EH (cell line): ENCODE results near the gene FGF7.
"Not testable (repeated sequence)": the region's sequence is repeated elsewhere in the genome, so short reads cannot be mapped to it uniquely, and the experiment has no call there.

ENCODE experiments used
- DNase-seq: peaks from one replicate; pipeline ENCODE4 v3.0.0-alpha.2; 2015; ENCODE audit warnings: low read depth

Gene FGF7, protein sequence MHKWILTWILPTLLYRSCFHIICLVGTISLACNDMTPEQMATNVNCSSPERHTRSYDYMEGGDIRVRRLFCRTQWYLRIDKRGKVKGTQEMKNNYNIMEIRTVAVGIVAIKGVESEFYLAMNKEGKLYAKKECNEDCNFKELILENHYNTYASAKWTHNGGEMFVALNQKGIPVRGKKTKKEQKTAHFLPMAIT

DNA sequence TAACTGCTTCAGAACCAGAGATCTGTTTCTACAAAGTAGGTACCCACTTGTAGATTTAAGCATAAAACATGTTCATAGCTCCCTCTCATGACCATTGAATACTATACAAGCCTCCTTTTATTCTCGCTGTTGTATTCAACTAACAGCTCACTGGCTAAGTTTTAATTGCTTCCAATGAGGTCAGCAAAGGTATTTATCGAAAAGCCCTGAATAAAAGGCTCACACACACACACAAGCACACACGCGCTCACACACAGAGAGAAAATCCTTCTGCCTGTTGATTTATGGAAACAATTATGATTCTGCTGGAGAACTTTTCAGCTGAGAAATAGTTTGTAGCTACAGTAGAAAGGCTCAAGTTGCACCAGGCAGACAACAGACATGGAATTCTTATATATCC lies at the start of gene FGF7:
TSS of gene FGF7 (plus strand) at position 222 of the 400 bp plus-strand sequence. CDS start 1,056 bp downstream, outside the sequence.
- peak; percentile 56 for DNase-seq

DNA sequence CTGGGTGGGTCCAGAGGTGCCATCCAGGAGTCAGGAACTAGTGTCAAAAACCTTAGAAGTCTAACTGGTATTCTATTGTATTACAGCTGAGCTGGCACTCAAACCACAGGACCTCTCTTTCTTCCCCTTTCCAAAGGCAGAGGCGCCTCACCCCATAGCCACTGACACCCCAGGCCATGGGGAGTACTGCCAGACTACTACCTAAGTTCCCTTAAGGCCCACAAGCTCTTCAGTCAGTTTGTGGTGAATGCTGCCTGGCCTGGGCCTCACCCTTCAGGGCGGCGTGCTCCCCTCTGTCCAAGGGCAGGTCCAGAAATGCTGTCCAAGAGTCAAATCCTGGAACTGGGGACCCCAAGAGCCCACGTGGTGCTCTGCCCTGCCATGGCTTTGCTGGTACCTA lies 43.0 kb upstream of the FGF7 start:
- no peak for DNase-seq

DNA sequence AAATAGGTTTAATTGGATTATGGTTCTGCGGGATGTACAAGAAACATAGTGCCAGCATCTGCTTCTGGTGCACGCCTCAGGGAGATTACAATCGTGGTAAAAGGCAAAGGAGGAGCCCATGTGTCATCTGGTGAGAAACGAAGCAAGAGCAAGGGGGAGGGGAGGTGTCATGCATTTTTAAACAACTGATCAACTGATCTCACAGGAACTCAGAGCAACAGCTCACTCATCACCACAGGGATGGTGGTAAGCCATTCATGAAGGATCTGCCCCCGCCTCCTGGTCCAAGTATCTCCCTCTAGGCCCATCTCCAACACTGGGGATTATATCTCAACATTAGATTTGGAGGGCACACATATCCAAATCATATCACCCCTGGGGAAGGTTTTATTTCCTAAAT lies 42.1 kb upstream of the FGF7 start:
- peak; percentile 12 for DNase-seq

DNA sequence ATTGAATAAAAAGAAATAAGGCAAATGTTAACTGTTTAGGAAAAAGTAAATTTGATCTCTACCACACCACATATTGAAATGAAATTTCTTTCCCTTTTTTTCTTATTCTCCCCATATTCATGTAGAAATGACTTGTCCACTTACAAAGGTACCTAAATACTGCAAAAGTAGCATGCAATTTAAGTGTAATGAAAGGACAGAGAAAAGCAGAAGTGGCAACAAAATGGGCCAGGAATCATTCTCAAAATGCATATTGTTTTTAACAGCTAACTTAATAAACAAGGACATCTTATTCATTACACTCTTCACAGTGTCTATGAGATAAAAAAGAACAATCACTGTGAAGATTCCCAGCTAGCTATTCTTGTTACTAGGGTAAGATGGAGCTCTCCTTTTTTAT lies 40.6 kb upstream of the FGF7 start:
- no peak for DNase-seq

DNA sequence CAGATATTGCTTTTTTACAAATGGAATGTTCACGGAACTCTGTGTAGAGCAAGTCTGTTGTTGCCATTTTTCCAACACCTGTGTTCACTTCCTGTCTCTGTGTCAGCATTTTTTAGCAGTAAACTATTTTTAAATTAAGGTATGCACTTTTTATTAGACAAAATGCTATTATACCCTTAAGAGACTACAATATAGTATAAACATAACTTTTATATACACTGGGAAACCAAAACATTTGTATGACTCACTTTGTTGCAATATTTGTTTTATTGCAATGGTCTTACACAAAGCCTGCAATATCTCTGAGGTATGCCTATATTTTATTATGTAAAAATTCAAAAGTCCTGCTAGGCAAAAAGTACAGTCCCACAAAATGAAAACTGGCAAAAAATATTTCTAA lies 39.8 kb upstream of the FGF7 start:
- peak; percentile 49 for DNase-seq

DNA sequence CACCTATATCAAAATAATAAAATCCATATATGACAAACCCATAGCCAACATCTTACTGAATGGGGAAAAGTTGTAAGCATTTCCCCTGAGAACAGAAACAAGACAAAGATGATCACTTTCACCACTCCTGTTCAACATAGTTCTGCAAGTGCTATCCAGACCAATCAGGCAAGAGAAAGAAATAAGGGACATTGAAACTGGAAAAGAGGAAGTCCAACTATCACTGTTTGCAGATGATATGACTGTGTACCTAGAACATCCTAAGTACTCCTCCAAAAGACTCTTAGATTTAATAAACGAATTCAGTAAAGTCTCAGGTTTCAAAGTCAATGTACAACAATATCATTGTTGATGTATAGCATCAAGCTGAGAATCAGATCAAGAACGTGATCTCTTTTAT lies 35.6 kb upstream of the FGF7 start:
- no peak for DNase-seq

DNA sequence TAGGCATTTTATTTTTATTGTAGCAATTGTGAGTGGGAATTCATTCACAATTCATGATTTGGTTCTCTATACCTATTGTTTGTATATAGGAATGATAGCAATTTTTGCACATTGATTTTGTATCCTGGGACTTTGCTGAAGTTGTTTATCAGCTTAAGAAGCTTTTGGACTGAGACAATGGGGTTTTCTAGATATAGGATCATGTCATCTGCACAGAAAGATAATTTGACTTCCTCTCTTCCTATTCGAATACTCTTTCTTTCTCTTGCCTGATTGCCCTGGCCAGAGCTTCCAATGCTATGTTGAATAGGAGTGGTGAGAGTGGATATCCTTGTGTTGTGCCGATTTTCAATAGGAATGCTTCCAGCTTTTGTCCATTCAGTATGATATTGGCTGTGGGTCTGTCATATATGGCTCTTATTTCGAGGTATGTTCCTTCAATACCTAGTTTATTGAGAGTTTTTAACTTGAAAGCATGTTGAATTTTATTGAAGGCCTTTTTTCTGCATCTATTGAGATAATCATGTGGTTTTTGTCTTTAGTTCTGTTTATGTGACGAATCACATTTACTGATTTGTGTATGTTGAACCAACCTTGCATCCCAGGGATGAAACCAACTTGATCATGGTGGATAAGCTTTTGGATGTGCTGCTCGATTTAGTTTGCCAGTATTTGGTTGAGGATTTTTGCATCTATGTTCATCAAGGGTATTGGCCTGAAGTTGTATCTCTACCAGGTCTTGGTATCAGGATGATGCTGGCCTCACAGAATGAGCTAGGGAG lies 20.3 kb upstream of the FGF7 start:
- DNase-seq: not testable (repeated sequence)

DNA sequence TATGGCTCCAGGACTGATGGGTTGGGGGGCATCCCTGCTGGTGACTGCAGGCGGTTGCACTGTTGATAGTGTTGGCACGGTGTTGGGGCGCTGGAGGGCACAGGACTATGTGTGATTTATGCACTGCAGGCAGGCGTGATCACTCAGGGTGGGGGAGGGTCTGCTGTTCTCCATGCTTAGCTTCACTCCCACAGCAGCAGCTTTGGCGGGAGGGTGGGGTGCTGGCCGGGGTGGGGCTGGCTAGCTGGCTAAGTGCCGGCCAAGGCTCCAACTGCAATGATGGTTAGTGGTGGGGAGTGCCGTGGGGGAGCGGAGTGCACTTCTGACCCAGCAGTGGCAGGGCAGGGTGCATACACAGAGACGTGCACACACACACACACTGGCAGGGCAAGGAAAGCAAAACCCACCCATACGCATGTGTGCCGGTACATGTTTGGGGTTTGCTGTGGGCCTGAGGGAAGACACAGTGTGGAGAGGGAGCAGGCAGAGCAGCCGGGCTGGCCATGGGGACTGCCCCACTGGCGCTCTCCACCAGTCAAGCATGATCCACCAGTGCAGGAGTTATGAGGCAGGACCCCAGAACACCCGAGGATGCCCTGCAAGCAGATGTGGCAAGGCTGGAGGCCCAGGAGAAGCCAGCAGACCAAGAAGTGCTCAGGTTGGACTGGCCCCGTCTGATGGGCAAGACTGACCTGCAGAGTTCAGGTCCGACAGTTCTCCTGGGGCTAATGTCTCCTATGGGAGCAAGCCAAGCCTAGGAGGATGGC lies 16.5 kb upstream of the FGF7 start:
- no peak for DNase-seq

DNA sequence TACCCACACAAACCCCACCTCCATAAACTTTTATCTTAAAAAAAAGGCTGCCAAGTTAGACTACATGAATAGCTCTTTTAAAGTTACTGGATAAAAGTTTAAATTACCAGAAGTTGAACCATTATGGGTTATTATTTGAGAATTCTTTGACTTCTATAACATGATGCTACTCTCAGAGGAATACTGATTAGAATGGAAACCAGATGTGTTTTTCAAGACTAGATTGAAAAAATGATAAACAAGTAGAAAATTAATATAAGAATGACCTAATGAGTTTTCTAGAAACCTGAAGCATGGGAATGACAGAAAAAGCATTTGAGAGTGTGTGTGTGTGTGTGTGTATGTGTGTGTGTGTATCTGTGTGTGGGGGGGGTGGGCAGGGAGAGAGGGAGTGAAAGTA lies 12.4 kb upstream of the FGF7 start:
- DNase-seq: no peak

DNA sequence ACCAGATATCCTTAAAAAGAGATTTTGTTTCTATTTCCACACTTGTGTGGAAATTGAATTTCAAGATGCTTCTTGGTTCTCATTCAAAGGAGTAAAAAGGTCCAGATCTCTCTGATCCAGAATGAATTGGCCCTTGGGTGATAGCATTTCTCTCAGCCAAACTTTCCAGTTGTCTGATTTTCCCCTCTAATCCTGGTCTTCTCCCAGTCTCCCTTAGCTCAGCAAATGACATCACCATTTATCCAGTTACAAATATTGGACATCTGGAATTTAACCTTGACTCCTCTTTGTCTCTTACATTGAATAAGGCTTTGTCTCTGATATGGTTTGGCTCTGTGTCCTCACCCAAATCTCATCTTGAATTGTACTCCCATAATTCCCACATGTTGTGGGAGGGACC lies 10.2 kb upstream of the FGF7 start:
- DNase-seq: no peak

DNA sequence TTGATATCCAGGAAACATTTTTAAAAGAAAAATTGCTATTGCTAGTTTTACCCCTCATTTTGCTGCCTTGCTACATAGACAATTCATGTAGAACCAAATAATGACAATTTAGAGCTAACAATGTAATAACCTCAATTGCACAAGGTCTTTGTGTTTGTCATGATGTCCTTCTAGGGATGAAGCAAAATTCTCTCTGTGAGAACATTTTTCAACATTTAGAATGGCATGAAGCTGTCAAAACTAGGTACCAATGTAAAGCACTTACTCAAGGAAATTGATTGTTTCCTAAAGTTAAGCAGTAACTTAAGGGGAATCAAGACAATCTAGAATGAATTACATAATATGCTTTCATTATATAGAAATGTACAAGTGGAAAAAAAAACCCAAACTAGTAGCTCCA lies 7.9 kb upstream of the FGF7 start:
- DNase-seq: peak; percentile 39

DNA sequence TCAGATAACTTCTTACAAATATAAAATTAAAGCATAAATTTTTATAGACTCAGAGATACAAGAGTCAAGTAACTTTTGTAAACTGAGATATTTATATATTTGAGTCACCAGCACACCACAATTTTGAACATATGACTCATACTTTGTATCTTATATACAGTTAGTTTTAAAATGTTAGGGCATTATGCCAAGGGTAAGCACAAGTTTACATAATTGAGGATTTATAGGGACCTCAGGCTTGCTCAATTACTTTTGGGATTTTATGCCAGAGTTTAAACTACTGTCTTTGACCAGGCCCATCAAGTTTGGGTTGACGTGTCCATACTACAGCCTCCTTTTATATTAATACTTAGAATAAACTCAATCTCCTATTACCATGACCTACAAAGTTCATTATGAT lies 7.4 kb upstream of the FGF7 start:
- peak; percentile 92 for DNase-seq

DNA sequence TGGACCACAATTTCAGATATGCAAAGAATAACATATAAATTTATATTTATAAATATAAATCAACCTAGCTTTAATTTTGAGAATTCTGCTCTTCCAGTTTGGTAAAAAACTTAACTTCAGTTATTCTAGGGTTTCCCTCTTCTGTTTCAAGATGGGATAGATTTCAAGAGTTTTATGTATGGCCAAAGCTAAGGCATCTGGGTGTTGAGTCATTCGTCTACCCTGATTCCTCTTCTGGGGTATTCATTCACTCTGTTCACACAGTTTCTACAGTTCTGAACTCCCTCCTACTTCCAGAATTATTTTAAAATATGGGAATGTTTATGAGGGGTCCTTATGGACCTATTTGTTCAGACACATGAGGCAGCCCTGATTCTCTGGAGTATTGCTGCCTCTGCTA lies 4.2 kb upstream of the FGF7 start:
- DNase-seq: no peak

DNA sequence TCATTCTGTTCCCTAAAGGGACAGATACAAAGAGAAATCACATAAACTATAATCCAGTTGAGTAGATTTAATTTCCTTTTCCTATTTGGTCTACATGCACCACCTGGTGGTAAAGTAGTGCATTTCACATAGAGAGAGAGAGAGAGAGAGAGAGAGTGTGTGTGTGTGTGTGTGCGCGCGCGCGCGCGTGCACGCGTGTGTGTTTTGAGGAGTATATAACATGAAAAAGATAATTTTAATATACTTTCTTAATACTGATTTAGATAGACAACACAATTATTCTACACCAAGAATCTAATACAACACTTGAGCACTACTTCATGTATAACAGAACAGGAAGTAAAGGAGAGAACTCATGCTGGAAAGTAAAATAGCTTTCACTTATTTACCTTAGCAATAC lies 1.1 kb upstream of the FGF7 start:
- DNase-seq: peak; percentile 52

DNA sequence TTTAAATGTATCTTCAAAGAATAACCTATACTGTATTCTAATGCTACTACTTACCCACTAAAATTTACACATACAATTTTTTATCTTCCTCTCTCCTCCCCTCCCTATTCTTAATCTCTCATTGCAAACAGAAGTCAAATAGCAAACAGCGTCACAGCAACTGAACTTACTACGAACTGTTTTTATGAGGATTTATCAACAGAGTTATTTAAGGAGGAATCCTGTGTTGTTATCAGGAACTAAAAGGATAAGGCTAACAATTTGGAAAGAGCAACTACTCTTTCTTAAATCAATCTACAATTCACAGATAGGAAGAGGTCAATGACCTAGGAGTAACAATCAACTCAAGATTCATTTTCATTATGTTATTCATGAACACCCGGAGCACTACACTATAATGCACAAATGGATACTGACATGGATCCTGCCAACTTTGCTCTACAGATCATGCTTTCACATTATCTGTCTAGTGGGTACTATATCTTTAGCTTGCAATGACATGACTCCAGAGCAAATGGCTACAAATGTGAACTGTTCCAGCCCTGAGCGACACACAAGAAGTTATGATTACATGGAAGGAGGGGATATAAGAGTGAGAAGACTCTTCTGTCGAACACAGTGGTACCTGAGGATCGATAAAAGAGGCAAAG lies 984 bp downstream of the FGF7 start:
- no peak for DNase-seq

DNA sequence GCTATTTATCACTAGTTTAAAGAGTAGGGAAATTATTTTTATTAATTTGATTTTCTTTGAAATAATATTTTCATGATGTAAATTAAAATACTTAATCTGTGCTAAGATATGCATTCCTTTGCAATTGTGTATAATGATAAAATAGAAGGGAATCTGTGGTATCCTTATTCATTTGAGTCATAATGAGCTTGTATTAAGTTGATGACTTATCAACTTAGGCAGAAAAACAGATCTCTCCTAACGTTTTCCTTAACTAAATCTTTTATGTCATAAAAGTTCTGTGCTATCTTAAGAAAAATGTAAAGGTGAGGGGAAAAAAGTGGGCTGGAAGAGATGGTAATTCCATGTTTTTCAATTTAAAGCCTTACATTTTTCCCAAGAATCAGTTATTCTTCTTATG lies 1.9 kb downstream of the FGF7 start:
- peak; percentile 51 for DNase-seq

DNA sequence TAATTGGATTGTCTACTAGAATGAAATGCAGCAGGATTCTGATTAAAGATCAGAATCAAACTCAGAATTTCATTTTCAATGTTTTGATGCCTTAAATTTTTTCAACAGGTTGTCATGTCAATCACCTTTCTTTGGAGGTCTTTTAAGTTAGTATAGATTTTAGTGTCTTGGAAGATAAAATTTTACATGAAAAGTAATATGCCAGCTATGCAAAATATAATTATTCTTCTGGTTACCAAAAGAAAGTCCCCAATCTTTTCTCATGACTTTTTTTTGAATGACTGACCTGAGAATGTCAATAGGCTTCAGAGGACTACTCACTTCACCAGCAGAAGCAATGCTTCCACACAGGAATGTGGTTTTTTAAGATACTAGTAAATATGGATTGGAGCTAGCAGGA lies 4.3 kb downstream of the FGF7 start:
- no peak for DNase-seq

DNA sequence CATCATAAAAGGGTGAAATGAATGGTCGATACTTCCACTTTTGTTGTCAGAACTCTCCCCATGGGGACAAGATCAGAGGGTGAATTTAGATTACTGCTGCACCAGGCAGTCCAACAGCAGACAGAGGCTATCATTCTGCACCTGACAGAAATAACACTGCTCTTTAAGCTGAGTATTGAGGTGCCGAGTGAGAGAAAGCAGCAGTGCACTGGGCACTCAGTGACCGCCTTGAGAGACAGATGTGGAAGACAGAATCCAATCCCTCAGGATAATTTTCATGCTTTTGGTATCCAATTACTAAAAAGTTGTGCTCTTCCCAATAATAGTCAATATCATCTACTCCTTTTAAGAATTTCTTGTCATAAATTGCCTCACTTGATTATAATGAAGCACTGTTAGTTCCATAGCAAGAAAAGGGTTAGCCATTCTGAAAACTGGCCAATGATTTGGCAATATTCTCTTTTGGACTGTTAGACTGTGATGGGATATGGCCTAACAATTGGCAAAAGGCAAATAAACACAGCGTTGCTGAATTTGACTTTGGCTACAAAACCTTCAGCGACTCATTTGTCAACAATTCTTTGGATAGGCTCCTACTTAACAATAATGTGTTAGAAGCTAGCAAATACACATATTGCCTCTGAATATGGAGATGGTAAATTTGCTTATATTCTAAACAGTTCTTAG lies 5.5 kb downstream of the FGF7 start:
- peak; percentile 76 for DNase-seq

DNA sequence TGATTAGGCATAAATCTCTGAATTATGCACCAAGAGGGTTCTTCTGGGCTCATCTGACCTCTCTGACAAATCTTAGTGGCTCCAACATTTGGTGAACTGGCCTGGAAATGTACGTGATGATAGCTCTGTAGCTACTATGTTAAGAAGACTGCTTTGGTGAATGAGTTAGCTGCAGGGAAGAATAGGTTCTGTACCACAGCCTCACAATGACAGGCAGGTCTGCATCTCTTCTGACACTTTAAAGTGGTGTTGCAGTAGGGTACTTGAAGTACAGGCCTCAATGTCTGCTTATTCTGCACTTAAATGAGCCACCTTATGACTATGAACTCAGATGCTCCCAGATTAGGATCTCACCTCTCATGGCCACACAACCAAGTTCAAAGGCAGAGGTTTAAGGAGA lies 7.0 kb downstream of the FGF7 start:
- no peak for DNase-seq

DNA sequence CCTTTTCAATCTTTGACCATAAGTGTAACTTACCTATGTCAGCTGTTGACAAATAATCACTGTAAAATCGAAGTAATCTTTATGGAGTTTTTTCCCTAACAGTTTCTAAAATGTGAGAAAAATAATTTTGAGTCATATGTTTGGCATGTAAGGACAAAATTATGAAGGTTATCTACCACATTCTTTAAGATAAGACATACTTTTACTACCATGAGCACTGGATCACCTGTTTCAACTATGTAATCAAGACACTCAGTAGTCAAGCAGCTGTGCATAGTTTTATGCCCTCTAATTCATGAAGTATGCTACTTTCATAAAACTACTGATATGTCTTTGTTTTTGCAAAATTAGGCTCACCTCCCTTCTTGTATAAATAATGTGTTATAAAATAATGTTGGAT lies 12.1 kb downstream of the FGF7 start:
- peak; percentile 33 for DNase-seq

DNA sequence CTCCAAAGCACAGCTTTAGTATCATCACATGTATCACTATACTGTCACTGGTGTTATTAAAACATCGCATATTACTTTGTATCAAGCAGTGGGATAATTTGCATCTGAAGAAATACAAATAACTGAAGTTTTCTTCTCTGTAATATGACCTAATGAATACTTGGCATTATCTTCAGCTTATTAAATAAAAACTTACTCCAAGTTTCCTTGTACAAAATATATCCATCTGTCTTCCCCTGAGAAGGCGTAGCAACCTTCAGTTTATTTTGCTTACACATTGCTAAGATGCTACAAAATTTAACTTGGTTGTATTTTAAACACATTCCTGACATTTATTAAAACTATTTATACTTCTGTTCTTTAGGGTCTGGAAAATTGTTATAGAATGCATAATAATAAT lies 13.7 kb downstream of the FGF7 start:
- peak; percentile 54 for DNase-seq
